Measurements from ENCODE around the gene MSL2.
A peak's percentile ranks its signal among the peaks of the same experiment; 100 is the strongest.
"Not testable (repeated sequence)": the region's sequence is repeated elsewhere in the genome, so short reads cannot be mapped to it uniquely, and the experiment has no call there.

Gene MSL2

DNA sequence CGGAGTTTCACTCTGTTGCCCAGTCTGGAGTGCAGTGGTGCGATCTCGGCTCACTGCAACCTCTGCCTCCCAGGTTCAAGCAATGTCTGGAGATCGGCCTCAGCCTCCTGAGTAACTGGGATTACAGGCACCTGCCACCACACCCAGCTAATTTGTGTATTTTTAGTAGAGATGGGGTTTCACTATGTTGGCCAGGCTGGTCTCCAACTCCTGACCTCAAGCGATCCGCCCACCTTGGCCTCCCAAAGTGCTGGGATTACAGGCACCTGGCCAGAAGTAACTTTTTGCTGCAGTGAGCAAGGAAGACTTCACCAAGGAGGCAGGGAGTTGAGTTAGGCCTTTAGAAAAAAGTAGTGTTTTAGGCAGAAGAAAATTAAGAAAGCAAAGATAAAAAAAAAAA lies 3.9 kb downstream of the MSL2 start:
- DNase-seq (ENCODE audit: low read depth) = not testable (repeated sequence)

DNA sequence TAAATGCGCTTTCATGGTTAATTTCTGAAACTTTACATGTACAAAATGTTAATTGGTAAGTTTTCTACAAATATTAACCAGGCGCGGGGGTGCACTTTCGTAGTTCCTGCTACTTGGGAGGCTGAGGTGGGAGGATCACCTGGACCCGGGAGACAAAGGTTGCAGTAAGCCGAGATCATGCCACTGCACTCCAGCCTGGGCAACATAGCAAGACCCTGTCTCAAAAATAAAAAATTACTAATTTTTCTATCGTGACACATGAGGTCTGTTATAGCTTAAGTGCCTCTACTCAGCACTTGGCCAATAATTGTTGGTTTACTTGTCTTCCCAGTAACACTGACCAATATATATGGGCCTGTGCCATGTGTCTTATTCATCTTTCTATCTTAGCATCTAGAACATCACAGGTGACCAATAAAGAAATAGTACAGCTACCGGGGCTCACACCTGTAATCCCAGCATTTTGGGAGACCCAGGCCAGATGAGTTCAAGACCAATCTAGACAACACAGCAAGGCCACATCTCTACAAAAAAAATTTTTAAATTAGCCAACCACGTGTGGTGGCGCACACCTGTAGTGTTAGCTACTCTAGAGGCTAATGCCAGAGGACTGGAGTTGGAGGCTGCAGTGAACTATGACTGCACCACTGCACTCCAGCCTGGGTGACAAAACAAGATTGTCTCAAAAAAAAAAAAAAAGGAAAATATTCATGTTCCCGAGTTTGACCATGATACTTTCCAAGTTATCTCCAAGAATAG lies 6.1 kb downstream of the MSL2 start:
- no peak for DNase-seq (ENCODE audit: low read depth)

DNA sequence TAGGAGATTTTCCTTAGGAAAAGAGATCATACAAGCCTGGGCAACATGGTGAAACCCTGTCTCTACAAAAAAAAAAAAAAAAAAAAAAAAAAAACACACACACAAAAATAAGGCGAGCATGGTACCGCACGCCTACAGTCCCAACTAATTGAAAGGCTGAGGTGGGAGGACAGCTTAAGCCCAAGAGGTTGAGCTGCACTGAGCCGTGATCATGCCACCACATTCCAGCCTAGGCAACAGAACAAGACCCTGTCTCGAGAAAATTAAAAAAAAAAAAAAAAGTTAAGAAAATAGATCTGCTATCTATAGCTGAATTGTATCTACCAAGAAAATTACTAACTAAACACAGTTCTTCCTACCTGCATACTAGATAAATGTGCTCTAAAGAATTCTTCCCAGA lies 7.1 kb downstream of the MSL2 start:
- DNase-seq (ENCODE audit: low read depth) = no peak

DNA sequence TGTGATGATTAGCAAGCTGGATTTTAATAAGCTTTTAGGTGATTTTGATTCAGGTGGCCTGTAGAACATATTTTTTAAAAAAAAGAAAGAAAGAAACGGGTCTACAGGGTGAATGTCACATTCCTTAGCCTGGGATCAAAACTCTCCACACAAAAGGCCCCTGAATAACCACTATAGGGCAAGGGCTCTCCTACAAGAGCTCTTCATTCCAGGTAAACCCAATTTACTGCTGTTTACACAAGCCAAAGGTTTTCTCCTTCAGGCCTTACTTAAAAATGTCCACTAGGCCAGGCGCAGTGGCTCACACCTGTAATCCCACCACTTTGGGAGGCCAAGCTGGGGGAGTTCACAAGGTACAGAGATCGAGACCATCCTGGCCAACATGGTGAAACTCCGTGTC lies 8.3 kb downstream of the MSL2 start:
- no peak for DNase-seq (ENCODE audit: low read depth)

DNA sequence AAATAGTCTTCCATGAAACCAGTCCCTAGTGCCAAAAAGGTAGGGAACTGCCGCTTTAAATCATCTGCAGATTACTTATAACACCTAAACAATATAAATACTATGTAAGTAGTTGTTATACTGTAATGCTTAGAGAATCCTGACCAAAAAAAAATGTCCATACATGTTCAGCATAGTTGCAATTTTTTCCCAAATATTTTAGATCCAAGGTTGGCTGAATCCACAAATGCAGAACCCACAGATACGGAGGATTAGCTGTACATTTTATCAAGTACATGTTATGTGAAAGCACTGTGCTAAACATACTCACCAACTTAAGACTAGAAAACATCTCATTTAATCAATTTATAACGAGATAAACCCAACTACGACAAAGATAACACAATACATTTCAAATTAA lies 9.3 kb downstream of the MSL2 start:
- peak; percentile 44 for DNase-seq (ENCODE audit: low read depth)

DNA sequence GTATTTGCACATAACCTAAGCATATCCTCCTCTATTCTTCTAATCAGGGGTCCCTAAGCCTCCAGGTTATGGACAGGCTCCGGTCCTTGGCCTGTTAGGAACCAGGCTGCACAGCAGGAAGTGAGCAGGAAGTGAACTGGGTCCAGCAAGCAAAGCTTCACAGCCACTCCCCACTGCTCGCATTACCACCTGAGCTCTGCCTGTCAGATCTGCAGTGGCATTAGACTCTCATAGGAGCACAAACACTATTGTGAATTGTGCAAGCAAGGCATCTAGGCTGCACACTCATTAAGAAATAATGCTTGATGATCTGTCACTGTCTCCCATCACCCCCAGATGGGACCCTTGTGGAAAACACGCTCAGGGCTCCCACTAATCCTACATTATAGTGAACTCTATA lies 9.8 kb downstream of the MSL2 start:
- no peak for DNase-seq (ENCODE audit: low read depth)

DNA sequence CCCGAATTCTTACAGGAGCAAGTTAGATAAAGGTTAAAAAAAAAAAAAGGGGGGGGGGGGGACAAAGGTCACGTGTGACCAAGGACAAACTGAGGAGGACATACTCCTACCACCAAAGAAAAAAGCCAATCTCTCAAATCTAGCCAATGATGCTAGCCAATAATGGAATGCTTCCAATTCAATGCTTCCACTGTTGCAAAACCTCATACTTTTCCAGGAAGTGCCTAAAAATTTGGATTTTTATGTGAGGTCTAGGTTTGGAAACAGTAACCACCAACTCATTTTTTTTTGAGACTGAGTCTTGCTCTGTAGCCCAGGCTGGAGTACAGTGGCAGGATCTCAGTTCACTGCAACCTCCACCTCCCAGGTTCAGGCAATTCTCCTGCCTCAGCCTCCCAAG lies 11.4 kb downstream of the MSL2 start:
- DNase-seq (ENCODE audit: low read depth) = peak; percentile 49

DNA sequence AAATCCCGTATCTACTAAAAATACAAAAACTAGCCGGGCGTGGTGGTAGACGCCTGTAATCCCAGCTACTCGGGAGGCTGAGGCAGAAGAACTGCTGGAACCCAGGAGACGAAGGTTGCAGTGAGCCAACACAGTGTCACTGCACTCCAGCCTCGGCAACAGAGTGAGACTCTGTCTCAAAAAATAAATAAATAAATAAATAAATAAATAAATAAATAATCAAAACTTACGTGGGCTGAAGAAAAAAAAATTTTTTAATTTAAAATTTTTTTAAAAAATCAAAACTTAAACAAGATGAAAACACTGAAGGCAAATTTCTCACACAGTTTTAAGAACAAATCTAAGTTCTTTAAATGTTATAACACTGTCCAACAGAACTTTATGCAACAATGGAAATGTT lies 14.4 kb downstream of the MSL2 start:
- DNase-seq (ENCODE audit: low read depth) = no peak

DNA sequence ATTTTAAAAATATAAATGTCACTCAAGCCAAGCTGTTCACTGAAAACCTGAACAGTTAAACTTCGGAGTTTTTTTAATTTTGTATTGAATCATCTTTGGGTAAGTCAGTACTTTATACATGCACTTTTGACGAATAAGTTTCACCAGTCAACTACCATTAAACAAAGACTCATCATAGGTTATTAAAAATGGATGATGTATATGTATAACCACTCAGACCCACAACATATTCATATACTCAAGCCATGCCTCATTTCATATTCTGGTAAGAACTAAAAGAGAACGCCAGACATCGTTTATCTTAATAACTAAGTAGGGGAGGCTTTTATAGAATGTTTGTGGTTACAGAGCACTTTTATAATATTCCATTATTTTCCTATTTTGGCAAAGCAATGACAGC lies 18.3 kb downstream of the MSL2 start:
- no peak for DNase-seq (ENCODE audit: low read depth)

DNA sequence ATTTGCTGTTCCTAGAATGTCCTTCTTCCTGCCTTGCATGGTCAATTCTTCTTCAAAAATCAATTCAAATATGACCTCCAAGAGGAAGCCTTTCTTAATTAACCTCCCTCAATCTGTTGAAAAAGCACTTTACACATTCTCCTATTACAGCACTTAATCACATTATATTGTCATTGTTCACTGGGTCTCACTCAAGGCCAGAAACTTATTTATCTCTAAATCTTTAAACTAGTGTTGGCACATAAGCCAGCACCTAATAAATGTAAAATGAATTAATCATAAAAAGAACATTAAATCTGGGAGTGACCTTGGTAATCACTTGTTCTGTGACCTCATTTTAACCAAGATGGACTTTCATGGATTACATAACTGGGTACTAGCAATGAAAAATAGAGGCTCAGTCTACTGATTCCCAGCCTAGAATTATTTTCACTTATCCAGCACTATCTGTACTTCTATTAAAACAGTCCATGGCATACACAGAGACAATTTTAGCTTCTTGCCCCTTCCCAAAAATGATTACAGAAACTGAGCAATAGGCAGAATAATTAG lies 22.1 kb downstream of the MSL2 start:
- DNase-seq (ENCODE audit: low read depth) = no peak

DNA sequence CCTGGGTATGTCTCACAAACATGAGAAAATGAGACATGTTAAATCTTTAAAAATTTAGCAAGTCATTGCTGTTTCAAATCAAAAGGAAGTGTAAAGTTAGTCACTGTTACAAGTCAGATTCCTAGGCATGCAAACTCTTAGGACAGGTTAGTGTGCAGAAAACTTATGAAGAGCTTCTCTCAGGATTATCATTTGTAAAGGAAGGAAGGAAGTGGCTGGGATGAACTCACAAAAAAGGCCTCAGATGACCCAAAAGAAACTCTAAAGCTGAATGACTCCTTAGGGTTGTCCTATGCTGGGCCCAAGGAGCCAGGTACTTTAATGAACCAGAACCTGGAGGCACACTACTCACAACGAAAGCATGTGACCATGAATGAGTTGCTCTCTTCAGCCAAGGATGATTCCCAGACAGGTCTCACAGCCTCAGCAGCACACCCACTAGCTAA lies 25.0 kb downstream of the MSL2 start:
- DNase-seq (ENCODE audit: low read depth) = peak; percentile 40

DNA sequence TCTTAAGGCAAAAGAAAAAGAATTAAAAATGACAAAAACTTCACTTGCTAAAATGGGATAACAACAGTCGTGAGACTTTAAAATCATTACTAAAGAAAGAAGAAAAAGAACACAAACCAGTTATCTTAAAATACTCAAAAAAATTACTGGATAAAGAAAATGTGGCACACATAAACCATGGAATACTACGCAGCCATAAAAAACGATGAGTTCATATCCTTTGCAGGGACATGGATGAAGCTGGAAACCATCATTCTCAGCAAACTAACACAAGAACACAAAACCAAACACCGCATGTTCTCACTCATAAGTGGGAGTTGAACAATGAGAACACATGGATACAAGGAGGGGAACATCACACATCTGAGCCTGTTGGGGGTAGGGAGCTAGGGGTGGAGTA lies 27.9 kb downstream of the MSL2 start:
- not testable (repeated sequence) for DNase-seq (ENCODE audit: low read depth)

DNA sequence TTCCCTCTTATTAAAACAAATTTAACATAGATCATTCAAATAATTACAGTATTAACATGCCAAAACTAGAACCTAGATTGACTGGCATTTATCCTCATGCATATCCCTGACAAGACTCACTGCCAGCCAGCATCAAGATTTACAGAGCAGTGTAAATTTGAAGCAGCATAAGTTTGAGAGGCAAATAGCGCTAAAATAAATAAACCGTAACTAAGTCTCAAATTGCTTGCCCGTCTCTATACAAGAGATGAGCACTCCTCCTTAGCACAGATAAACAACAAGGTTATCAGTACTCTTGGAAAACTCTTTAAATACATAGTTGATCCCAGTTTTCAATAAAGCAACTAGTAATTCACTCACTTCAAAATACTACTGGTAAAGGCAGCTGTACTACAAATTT lies 29.6 kb downstream of the MSL2 start:
- no peak for DNase-seq (ENCODE audit: low read depth)

DNA sequence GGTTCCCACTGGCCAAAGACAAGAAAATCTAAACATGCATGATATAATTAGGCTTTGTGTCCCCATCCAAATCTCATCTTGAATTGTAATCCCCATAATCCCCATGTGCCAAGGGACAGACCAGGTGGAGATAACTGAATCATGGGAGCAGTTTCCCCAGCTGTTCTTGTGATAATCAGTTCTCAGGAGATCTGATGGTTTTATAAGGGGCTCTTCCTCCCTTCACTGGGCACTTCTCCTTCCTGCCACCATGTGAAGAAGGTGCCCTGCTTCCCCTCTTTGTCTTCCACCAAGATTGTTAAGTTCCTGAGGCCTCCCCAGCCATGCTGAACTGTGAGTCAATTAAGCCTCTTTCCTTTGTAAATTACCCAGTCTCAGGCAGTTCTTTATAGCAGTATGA lies 32.5 kb downstream of the MSL2 start:
- DNase-seq (ENCODE audit: low read depth) = not testable (repeated sequence)

DNA sequence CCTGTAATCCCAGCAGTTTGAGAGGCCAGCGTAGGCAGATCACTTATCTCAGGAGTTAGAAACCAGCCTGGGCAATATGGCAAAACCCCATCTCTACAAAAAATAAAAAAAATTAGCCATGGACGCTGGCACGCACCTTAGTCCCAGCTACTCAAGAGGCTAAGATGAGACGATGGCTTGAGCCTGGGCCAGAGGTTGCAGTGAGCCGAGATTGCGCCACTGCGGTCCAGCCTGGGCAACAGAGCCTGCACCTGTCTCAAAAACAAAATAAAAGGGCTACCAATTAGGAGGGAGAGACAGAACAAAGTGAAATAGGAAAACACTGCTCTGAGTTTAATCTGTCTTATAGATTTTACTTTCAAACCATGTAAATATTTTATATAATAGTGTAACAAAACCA lies 33.8 kb downstream of the MSL2 start:
- DNase-seq (ENCODE audit: low read depth) = no peak

DNA sequence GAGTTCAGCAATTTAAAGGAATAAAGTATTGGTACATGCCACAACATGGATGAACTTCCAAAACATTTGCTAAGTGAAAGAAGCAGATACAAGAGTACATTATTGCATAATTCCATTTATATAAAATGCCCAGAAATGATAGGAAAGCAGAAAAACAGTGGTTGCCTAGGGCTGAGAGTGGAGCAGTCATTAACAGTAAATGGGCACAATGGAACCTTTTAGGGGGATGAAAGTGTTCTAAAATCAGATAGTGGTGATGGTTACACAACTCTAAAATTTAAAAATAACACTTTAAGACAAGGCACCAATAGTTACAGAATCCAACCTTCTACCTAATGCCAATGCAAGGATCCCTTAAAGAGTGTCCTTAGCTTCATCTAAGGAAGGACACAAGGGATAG lies 34.6 kb downstream of the MSL2 start:
- no peak for DNase-seq (ENCODE audit: low read depth)

DNA sequence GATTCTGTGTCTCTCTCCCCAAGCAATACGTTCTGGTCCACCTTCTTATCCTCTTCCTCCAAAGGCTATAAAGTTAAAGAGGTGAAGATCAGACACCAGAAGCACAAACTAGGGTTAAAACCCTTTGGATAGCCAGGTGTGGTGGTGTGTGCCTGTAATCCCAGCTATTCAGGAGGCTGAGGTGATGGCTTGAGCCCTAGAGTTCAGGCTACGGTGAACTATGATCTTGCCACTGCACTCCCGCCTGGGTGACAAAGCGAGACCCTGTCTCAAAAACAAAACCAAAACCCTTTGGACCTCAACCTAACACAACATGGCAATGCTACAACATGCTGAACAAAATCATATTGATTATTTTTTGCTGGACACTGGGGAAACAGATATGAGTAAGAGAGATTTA lies 43.2 kb downstream of the MSL2 start:
- DNase-seq (ENCODE audit: low read depth) = no peak

DNA sequence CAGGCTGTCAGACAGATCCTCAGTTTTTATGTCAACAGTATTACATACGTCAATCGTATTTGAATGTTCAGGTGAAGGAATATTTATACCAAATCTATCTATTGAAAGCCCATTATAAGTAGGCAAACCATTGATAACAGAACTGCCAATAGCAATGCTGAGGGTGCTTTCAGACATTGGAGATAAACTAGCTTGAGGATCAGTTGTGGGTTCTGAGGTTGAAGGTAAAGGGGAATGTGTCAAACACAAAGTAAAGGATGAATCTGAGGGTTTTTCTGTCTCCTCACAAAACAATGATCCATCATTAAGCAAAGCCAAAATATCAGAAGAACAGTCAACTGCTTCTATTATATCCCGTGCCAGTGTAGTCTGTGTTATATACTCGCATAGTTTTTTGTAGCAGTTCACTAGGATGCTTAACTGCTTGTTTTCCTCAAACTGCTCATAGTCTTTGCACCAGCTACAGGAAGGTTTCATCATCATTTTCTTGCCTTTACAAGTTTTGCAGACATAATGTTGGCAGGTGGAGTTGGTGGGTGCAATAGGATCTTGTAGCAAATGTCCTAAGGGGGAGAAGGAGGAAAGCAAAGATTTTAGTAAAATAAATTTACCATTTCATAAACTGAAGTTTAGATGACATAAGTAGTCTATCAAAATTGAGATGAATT lies 43.8 kb downstream of the MSL2 start:
- DNase-seq (ENCODE audit: low read depth) = no peak

DNA sequence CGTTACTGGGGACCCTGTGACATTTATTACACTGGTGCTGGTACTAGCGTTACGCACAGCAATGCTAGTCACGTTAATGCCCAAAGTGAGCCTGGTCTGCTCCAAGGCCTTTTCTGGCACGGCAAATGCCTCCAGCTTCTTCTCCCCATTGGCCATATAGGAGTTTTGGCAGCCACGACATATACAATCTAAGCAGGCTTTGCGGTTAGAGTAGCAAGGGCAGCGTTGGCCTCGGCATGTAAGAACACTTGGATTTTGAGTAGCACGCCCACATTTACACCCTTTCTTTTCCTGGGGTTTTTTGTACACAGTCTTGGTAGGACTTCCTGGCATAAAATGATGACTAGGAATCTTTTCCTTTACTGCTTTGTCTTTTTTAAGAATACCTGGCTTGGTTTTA lies 44.9 kb downstream of the MSL2 start:
- no peak for DNase-seq (ENCODE audit: low read depth)

DNA sequence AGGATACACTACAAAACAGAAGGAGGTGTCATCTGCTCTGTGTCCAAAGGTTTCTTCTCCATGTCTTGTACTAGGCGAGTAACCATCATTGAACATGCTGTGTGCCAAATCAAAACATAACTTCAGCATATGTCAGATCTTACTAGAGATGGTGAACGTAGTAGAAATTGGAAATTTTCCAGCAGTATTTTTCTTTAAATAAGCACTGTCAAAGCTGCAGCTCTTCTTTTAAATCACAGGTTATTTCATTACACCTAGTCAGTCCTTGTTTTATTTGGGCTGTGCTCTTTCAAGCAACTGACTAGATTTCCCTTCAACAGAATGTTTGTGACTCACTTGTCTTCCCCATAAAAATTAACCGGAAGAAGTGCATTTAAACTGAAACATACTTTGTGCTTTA lies 46.5 kb downstream of the MSL2 start:
- peak; percentile 74 for DNase-seq (ENCODE audit: low read depth)

DNA sequence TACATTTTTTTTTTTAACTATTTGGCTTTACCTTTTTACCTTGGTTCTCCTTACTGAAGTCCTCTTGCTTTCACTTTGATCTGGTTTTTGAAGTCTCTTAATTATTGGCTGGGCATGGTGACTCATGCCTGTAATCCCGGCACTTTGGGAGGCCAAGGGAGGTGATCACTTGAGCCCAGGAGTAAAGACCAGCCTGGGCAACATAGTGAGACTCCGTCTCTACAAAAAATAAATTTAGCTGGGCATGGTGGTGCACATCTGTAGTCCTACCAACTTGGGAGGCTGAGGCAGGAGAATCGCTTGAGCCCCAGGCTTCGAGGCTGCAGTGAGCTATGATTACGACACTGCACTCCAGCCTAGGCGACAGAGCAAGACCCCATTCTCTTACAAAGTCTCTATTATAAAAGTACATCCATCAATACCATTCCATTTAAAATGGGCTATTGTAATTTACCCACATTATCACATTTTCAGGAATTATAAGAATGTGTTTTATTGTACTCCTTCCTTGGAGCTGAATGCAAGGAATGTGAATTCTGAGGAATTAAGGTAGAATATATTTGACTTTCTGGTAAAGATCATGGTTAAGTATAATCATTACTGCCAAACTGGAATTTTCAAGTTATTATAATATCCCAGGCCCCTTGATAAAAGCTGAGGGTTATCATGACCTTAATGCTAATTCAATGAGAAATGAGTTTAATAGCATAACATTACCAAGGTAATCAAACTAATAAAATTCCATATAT lies 49.0 kb downstream of the MSL2 start:
- DNase-seq (ENCODE audit: low read depth) = peak; percentile 20

DNA sequence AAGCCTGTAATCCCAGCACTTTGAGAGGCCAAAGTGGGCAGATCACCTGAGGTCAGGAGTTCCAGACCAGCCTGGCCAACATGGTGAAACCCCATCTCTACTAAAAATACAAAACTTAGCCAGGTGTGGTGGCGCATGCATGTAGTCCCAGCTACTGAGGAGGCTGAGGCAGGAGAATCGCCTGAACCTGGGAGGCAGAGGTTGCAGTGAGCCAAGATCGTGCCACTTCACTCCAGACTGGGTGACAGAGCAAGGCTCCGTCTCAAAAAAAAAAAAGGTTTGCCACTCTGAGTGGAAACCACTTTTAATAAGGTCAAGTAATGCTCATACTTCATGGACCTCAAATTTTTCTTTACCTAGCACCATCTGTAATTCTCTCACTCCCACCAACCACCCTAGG lies 51.7 kb downstream of the MSL2 start:
- DNase-seq (ENCODE audit: low read depth) = not testable (repeated sequence)

DNA sequence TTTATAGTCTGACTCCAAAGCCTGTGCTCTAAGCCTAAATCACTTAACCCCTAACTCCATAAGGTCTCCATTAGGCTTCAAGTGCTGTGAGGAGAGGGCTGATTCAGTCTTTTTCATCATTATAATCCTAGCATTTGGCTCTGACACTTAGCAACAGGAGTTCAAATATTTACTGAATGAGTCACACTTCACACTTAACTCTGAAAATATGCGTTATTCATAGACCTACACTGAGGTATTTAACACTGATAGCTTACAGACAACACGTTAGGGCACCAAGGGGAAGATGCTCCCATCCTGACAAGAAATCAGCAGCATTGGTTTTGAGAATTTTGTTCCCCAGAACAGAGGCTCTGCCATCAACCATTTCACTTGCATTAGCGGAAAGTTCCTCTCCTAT lies 53.5 kb downstream of the MSL2 start:
- peak; percentile 92 for DNase-seq (ENCODE audit: low read depth)

All from EH (cell line).